Spleen (tissue), 7 donors: Measurements from ENCODE around the gene AHDC1.

Experiments
- POLR2AphosphoS5 ChIP-seq, 3 donors: sonication (generic); formaldehyde crosslinking; IDR thresholded peaks; one replicate each; pipeline ENCODE4 v1.5.1; 2017; ENCODE audit warnings: antibody characterized with exemption in 3 of 3
- TF ChIP-seq, protein P1 (sequence below), 11 experiments: fragments of 200-600 bp in 7 of 11; fragments of 450-650 bp in 4 of 11; sonication (generic) in 4 of 11; IDR thresholded peaks in 8 of 11; conservative IDR thresholded peaks in 3 of 11; 1 replicate in 7 of 11; 2 replicates in 4 of 11; pipeline versions ENCODE4 v1.4.0 to v1.8.0; 2016 to 2021; ENCODE audit warnings: antibody characterized with exemption in 11 of 11, inconsistent platforms in 4 of 11, mild to moderate bottlenecking in 1 of 11
- donor health status: DM: no; HTN: no; CAD: no; lungs with moderate emphysema.
- donor health status: DM: no; HTN: no; CAD: no.
- donor health status: DM: no; HTN: no; CAD: no.

DNA sequence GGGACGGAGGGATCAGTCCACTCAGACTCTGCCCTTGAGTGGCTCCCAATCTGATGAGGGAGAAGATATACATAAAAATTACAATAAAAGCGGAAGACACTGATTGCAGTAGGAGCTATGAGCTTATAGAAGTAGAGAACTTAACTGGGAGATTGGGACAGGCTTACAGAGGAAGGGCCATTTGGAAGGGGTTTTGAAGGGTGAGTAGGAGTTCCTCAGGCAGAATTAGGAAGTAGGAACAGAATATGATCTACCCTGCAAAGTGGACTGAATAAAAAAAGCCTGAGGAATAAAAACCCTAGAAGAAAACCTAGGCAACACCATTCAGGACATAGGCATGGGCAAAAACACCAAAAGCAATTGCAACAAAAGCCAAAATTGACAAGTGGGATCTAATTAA, 104.8 kb downstream of the AHDC1 start:
- TF ChIP-seq, protein P1, sequence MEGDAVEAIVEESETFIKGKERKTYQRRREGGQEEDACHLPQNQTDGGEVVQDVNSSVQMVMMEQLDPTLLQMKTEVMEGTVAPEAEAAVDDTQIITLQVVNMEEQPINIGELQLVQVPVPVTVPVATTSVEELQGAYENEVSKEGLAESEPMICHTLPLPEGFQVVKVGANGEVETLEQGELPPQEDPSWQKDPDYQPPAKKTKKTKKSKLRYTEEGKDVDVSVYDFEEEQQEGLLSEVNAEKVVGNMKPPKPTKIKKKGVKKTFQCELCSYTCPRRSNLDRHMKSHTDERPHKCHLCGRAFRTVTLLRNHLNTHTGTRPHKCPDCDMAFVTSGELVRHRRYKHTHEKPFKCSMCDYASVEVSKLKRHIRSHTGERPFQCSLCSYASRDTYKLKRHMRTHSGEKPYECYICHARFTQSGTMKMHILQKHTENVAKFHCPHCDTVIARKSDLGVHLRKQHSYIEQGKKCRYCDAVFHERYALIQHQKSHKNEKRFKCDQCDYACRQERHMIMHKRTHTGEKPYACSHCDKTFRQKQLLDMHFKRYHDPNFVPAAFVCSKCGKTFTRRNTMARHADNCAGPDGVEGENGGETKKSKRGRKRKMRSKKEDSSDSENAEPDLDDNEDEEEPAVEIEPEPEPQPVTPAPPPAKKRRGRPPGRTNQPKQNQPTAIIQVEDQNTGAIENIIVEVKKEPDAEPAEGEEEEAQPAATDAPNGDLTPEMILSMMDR (IDR thresholded peaks at IDR 0.05 in 8 of 11, conservative IDR thresholded peaks at IDR 0.05 in 3 of 11): no peak
- TF ChIP-seq POLR2AphosphoS5 (IDR thresholded peaks at IDR 0.05): no peak
